ENCODE measurements around the gene CIRBP.

GRCh38 chr19:1227304-1228054 is 41.7 kb upstream of the CIRBP start:
- TF ChIP-seq, protein P1, sequence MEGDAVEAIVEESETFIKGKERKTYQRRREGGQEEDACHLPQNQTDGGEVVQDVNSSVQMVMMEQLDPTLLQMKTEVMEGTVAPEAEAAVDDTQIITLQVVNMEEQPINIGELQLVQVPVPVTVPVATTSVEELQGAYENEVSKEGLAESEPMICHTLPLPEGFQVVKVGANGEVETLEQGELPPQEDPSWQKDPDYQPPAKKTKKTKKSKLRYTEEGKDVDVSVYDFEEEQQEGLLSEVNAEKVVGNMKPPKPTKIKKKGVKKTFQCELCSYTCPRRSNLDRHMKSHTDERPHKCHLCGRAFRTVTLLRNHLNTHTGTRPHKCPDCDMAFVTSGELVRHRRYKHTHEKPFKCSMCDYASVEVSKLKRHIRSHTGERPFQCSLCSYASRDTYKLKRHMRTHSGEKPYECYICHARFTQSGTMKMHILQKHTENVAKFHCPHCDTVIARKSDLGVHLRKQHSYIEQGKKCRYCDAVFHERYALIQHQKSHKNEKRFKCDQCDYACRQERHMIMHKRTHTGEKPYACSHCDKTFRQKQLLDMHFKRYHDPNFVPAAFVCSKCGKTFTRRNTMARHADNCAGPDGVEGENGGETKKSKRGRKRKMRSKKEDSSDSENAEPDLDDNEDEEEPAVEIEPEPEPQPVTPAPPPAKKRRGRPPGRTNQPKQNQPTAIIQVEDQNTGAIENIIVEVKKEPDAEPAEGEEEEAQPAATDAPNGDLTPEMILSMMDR (IDR thresholded peaks at IDR 0.05), result no peak
- no peak for TF ChIP-seq POLR2A (IDR thresholded peaks at IDR 0.05)

All from vagina (tissue), 2 donors.